GM19023 (cell line): ENCODE results near the gene TANGO6.

Experiments
- ATAC-seq: cut with Tn5 transposase; IDR thresholded peaks from one replicate; pipeline ENCODE4 v1.9.1; 2021; ENCODE audit warnings: mild to moderate bottlenecking, moderate library complexity; ENCODE audit not compliant: unreplicated experiment

TANGO6 gene

GRCh38 chr16:69133373-69133954, 290.1 kb downstream of the TANGO6 start:
- no peak for ATAC-seq
